MV-4-11 (cell line): ENCODE data around the gene TBC1D14.

Source experiments
- DNase-seq: peaks from one replicate; lab custom pipeline; 2025; lab: John Stamatoyannopoulos, UW

The TBC1D14 gene

GRCh38 chr4:6929812-6930464 is 20.3 kb downstream of the TBC1D14 start:
- DNase-seq: peak; percentile 36

GRCh38 chr4:6932475-6932874 is 22.8 kb downstream of the TBC1D14 start:
- DNase-seq: no peak

- DNase-seq: no peak
These were observed 23.3 kb downstream of the TBC1D14 start for GRCh38 chr4:6932918-6933317.

- DNase-seq: no peak
These were observed 24.2 kb downstream of the TBC1D14 start for GRCh38 chr4:6933691-6934430.

GRCh38 chr4:6935965-6936364 is 26.3 kb downstream of the TBC1D14 start:
- no peak for DNase-seq

GRCh38 chr4:6937201-6937600 is 27.6 kb downstream of the TBC1D14 start:
- peak; percentile 14 for DNase-seq

GRCh38 chr4:6937754-6938153 is 28.1 kb downstream of the TBC1D14 start:
- no peak for DNase-seq

- peak; percentile 92 for DNase-seq
These were observed 28.6 kb downstream of the TBC1D14 start for GRCh38 chr4:6938237-6938636.

GRCh38 chr4:6938647-6939271 is 29.1 kb downstream of the TBC1D14 start:
- DNase-seq: no peak

GRCh38 chr4:6939761-6940743 is 30.4 kb downstream of the TBC1D14 start:
- peak; percentile 89 for DNase-seq

- DNase-seq: no peak
These were observed 31.1 kb downstream of the TBC1D14 start for GRCh38 chr4:6940744-6941137.

GRCh38 chr4:6941796-6942195 is 32.2 kb downstream of the TBC1D14 start:
- DNase-seq: peak; percentile 89

GRCh38 chr4:6942238-6942800 is 32.7 kb downstream of the TBC1D14 start:
- peak; percentile 95 for DNase-seq

GRCh38 chr4:6943012-6943884 is 33.6 kb downstream of the TBC1D14 start:
- no peak for DNase-seq

GRCh38 chr4:6943885-6944225 is 34.2 kb downstream of the TBC1D14 start:
- DNase-seq: no peak

- no peak for DNase-seq
These were observed 34.9 kb downstream of the TBC1D14 start for GRCh38 chr4:6944301-6945051.

GRCh38 chr4:6945052-6945409 is 35.4 kb downstream of the TBC1D14 start:
- no peak for DNase-seq

GRCh38 chr4:6946497-6946896 is 36.9 kb downstream of the TBC1D14 start:
- DNase-seq: no peak

GRCh38 chr4:6948134-6948460 is 38.5 kb downstream of the TBC1D14 start:
- DNase-seq: no peak

GRCh38 chr4:6951880-6952381 is 42.3 kb downstream of the TBC1D14 start:
- DNase-seq: peak; percentile 8
